B cell (primary cell): ENCODE results near the gene ACOT4. TPM values are rescaled to one million over a fixed set of nuclear protein-coding genes. Genes with fewer than 3 reads are reported as not detected.

Experiments used
- ATAC-seq: fragments of 200-7000 bp; cut with Tn5 transposase; one replicate; pipeline ENCODE4 v1.10.0; 2021; ENCODE audit warnings: low read depth, mild to moderate bottlenecking, moderate number of reproducible peaks, moderate library complexity
- CTCF ChIA-PET: fragments of 350-600 bp; sonication (Branson Sonifier 250); formaldehyde crosslinking; loops from one replicate; lab custom pipeline; 2021; ENCODE audit warnings: antibody characterized with exemption, inconsistent platforms; lab: Charles Lee
- POLR2A ChIA-PET: fragments of 350-600 bp; sonication (Branson Sonifier 250); formaldehyde crosslinking; loops from one replicate; lab custom pipeline; 2021; ENCODE audit warnings: antibody characterized with exemption; lab: Charles Lee
- DNase-seq: peaks from one replicate; pipeline ENCODE4 v3.0.0; 2013
- H2AFZ ChIP-seq: 2 replicates; pipeline ENCODE4 v1.6.1; 2012; ENCODE audit warnings: mild to moderate bottlenecking, low read depth, low read length; ENCODE audit not compliant: insufficient read depth, poor library complexity, severe bottlenecking
- H3K27ac ChIP-seq, 2 donors: 1 replicate in 1 of 2; 2 replicates in 1 of 2; pipeline ENCODE4 v1.5.1; 2012 to 2013; ENCODE audit warnings: low read length in 2 of 2, mild to moderate bottlenecking in 2 of 2, moderate library complexity in 1 of 2
- H3K27me3 ChIP-seq, 4 experiments: fragments of 200-600 bp in 1 of 4; sonication (generic) in 1 of 4; replicated peaks in 1 of 4; 1 replicate in 2 of 4; 2 replicates in 2 of 4; pipeline versions ENCODE4 v1.6.1 to v1.7.0; 2013 to 2016; ENCODE audit warnings: low read length in 3 of 4, mild to moderate bottlenecking in 2 of 4, mixed read lengths in 1 of 4, moderate library complexity in 1 of 4; ENCODE audit not compliant: insufficient read depth in 4 of 4, control insufficient read depth in 3 of 4; ENCODE audit errors: control extremely low read depth in 1 of 4
- H3K36me3 ChIP-seq, 2 experiments: replicated peaks in 1 of 2; 1 replicate in 1 of 2; 2 replicates in 1 of 2; pipeline versions ENCODE4 v1.6.1 to v1.7.1; 2013; ENCODE audit warnings: low read length in 1 of 2; ENCODE audit not compliant: insufficient read depth in 2 of 2, control insufficient read depth in 1 of 2; ENCODE audit errors: control extremely low read depth in 1 of 2, extremely low read depth in 1 of 2
- H3K4me1 ChIP-seq, 2 donors: fragments of 200-600 bp in 1 of 2; sonication (generic) in 1 of 2; 1 replicate in 1 of 2; 2 replicates in 1 of 2; pipeline versions ENCODE4 v1.5.1 to v1.6.1; 2013 to 2017; ENCODE audit warnings: low read length in 2 of 2; ENCODE audit not compliant: control insufficient read depth in 2 of 2, insufficient read depth in 2 of 2
- H3K4me2 ChIP-seq: replicated peaks from 2 replicates; pipeline ENCODE3; 2012; ENCODE audit warnings: mild to moderate bottlenecking, low read depth, low read length; ENCODE audit not compliant: poor library complexity, severe bottlenecking
- H3K4me3 ChIP-seq, 5 experiments: fragments of 200-600 bp in 1 of 5; sonication (generic) in 1 of 5; 1 replicate in 3 of 5; 2 replicates in 2 of 5; pipeline versions ENCODE4 v1.5.1 to v1.7.0; 2011 to 2016; ENCODE audit warnings: low read length in 4 of 5, mild to moderate bottlenecking in 4 of 5, low read depth in 2 of 5, control low read depth in 1 of 5, moderate library complexity in 1 of 5; ENCODE audit not compliant: insufficient read depth in 1 of 5; ENCODE audit errors: control extremely low read depth in 1 of 5, extremely low read depth in 1 of 5
- H3K79me2 ChIP-seq: fragments of 200-600 bp; sonication (generic); one replicate; pipeline ENCODE4 v1.6.0; 2016; ENCODE audit warnings: low read length; ENCODE audit not compliant: control insufficient read depth, insufficient read depth
- H3K9ac ChIP-seq: fragments of 200-600 bp; sonication (generic); 2 replicates; pipeline ENCODE4 v1.6.1; 2017; ENCODE audit warnings: mild to moderate bottlenecking, low read length, moderate library complexity
- H3K9me3 ChIP-seq, 3 donors: one replicate each; pipeline versions ENCODE4 v1.6.1 to v1.7.1; 2013; ENCODE audit warnings: low read length in 2 of 3; ENCODE audit not compliant: control insufficient read depth in 2 of 3, insufficient read depth in 1 of 3; ENCODE audit errors: control extremely low read depth in 1 of 3
- H4K20me1 ChIP-seq: 2 replicates; pipeline ENCODE4 v1.6.0; 2012; ENCODE audit warnings: mild to moderate bottlenecking, low read length; ENCODE audit not compliant: insufficient read depth, control insufficient read depth, poor library complexity, severe bottlenecking
- H3K27ac Mint-ChIP-seq: one replicate; pipeline ENCODE4 v1.8.0; 2021; ENCODE audit warnings: mixed read lengths
- H3K27me3 Mint-ChIP-seq: one replicate; pipeline ENCODE4 v1.8.0; 2021; ENCODE audit warnings: mixed read lengths
- H3K4me1 Mint-ChIP-seq: one replicate; pipeline ENCODE4 v1.8.0; 2021; ENCODE audit warnings: mixed read lengths
- H3K4me3 Mint-ChIP-seq: one replicate; pipeline ENCODE4 v1.8.0; 2021; ENCODE audit warnings: mixed read lengths
- H3K9me3 Mint-ChIP-seq: one replicate; pipeline ENCODE4 v1.8.0; 2022; ENCODE audit warnings: mixed read lengths; ENCODE audit not compliant: insufficient read depth
- CTCF ChIP-seq: fragments of 200-600 bp; IDR thresholded peaks from one replicate; pipeline ENCODE4 v1.8.0; 2022; ENCODE audit warnings: antibody characterized with exemption, mild to moderate bottlenecking
- EZH2 ChIP-seq: IDR thresholded peaks from 2 replicates; pipeline ENCODE4 v1.6.1; 2012; ENCODE audit warnings: borderline replicate concordance, low read depth, mild to moderate bottlenecking, moderate library complexity, low read length; ENCODE audit not compliant: insufficient read depth, poor library complexity, severe bottlenecking
- WGBS: methylation state at CpG from one replicate; pipeline ENCODE4 v1.1.5; 2013; ENCODE audit warnings: missing lambda C conversion rate; ENCODE audit not compliant: insufficient coverage; 5-methylcytosine and 5-hydroxymethylcytosine counted together
- intact Hi-C: fragments of 100-400 bp; cut with micrococcal nuclease; formaldehyde crosslinking; loops from one replicate; pipeline ENCODE4 v1.10.0; 2022
- polyA plus RNA-seq: library from polyadenylated mRNA; depleted of rRNA; stranded (reverse); fragments of >200 nt; gene quantifications from 2 replicates; pipeline ENCODE4 v1.2.3, GENCODE V29; 2012
- total RNA-seq, 2 donors: library from RNA; stranded (reverse); fragments of 120-200 nt in 1 of 2; gene quantifications; 1 replicate in 1 of 2; 2 replicates in 1 of 2; pipeline versions ENCODE4 v1.2.3 to v1.2.4, GENCODE V29; 2013 to 2022

Gene ACOT4
- total and polyA plus RNA-seq, 2 donors (not counting 1 experiment from before 2014, with no cell fraction given): 0.19 to 0.42 TPM

GRCh38 chr14:73627151-73627558, 35.5 kb downstream of the ACOT4 start:
- WGBS: no CpG with 5 or more reads among the region's 2 CpGs
- intact Hi-C loops: no loop called here
- Histone ChIP-seq H3K9ac (no peak overlapping the region), H3K79me2 (no peaks in the 10 kb centered on the region), H3K27me3 (no peaks in the 10 kb centered on the region), H4K20me1 (no peaks in the 10 kb centered on the region), H3K9me3 (no peaks in the 10 kb centered on the region), H2AFZ (no peak overlapping the region), H3K4me1 (no peaks in the 10 kb centered on the region), H3K4me3 (no peak overlapping the region), H3K4me2 (no peak overlapping the region), H3K27ac (no peak overlapping the region), H3K36me3 (no peaks in the 10 kb centered on the region)
- ATAC-seq (no peak), DNase-seq (no peak)
- CTCF ChIA-PET: interaction anchor here (0.6 to 1.9 kb wide), 2 partner anchors 118 to 481 kb away, joined by 3 to 8 read pairs; no protein-coding TSS in a partner anchor
- Mint-ChIP-seq H3K4me1 (no peaks in the 10 kb centered on the region), H3K9me3 (no peaks in the 10 kb centered on the region), H3K27ac (no peak overlapping the region), H3K27me3 (peaks cover 21% of the 10 kb centered on the region), H3K4me3 (no peak overlapping the region)
- TF ChIP-seq CTCF (no peak), EZH2 (no peak)
- POLR2A ChIA-PET: interaction anchor here (0.6 kb wide), 1 partner anchor 22 kb away, joined by 6 read pairs; no protein-coding TSS in a partner anchor

GRCh38 chr14:73630009-73630780, 38.5 kb downstream of the ACOT4 start:
- Histone ChIP-seq H3K9ac (no peak overlapping the region), H3K9me3 (no peaks in the 10 kb centered on the region), H3K4me2 (no peak overlapping the region), H3K27me3 (peaks cover 0 to 15% (median 3%) of the 10 kb centered on the region in 4 experiments), H4K20me1 (no peaks in the 10 kb centered on the region), H3K79me2 (no peaks in the 10 kb centered on the region), H3K36me3 (no peaks in the 10 kb centered on the region), H3K27ac (no peak overlapping the region), H2AFZ (no peak overlapping the region), H3K4me3 (no peak overlapping the region), H3K4me1 (peaks cover 14 to 15% of the 10 kb centered on the region in 2 donors)
- intact Hi-C loops: loop anchor here (5.0 kb wide), 2 partner anchors 138 to 197 kb away; partner anchors contain the start of gene RIOX1
- peaks cover 25% of the 10 kb centered on the region for H3K27me3 Mint-ChIP-seq
- ChIA-PET POLR2A (interaction anchor here (0.6 kb wide), 1 partner anchor 52 kb away, joined by 4 read pairs; no protein-coding TSS in a partner anchor), CTCF (interaction anchor here (0.8 to 1.2 kb wide), 2 partner anchors 121 to 122 kb away, joined by 3 to 4 read pairs; no protein-coding TSS in a partner anchor)
- no peak overlapping the region for H3K4me3 Mint-ChIP-seq
- DNase-seq (no peak), ATAC-seq (no peak)
- WGBS: 98% methylated on average over 7 of the region's 10 CpGs
- no peak overlapping the region for H3K27ac Mint-ChIP-seq
- no peak for TF ChIP-seq EZH2
- no peaks in the 10 kb centered on the region for H3K9me3 Mint-ChIP-seq
- peaks cover 5% of the 10 kb centered on the region for H3K4me1 Mint-ChIP-seq
